Ectodermal cell (in vitro differentiated cells): ENCODE data around the gene USP14.

Experiments
- H3K27ac ChIP-seq: 2 replicates; pipeline ENCODE4 v1.7.0; 2013; ENCODE audit warnings: mild to moderate bottlenecking, low read depth, low read length; ENCODE audit not compliant: insufficient read depth, poor library complexity, severe bottlenecking
- H3K27me3 ChIP-seq: 2 replicates; pipeline ENCODE4 v1.7.0; 2013; ENCODE audit warnings: mild to moderate bottlenecking, low read length; ENCODE audit not compliant: insufficient read depth, control insufficient read depth, poor library complexity, severe bottlenecking
- H3K36me3 ChIP-seq: one replicate; pipeline ENCODE4 v1.7.0; 2013; ENCODE audit warnings: low read length; ENCODE audit not compliant: control insufficient read depth, insufficient read depth
- H3K4me1 ChIP-seq: one replicate; pipeline ENCODE4 v1.7.0; 2013; ENCODE audit warnings: low read length; ENCODE audit not compliant: control insufficient read depth, insufficient read depth
- H3K4me3 ChIP-seq: 2 replicates; pipeline ENCODE4 v1.7.0; 2013; ENCODE audit warnings: low read depth, low read length, control low read depth; ENCODE audit not compliant: insufficient read depth
- H3K9me3 ChIP-seq: 2 replicates; pipeline ENCODE4 v1.7.0; 2013; ENCODE audit warnings: mild to moderate bottlenecking, low read length, moderate library complexity; ENCODE audit not compliant: control insufficient read depth
- WGBS, 2 experiments: methylation state at CpG; one replicate each; pipeline ENCODE4 v1.1.7; 2013; ENCODE audit warnings: missing lambda C conversion rate in 2 of 2; 5-methylcytosine and 5-hydroxymethylcytosine counted together

The USP14 gene

GRCh38 chr18:255171-255570, 96.8 kb downstream of the USP14 start:
- Histone ChIP-seq H3K4me3 (no peak overlapping the region), H3K4me1 (no peaks in the 10 kb centered on the region), H3K27ac (no peak overlapping the region), H3K27me3 (no peaks in the 10 kb centered on the region), H3K9me3 (no peaks in the 10 kb centered on the region), H3K36me3 (peaks cover 57% of the 10 kb centered on the region)
- WGBS, 2 experiments = 96 to 97% methylated on average over 4 of the region's 4 CpGs

GRCh38 chr18:260547-260946, 102.2 kb downstream of the USP14 start:
- WGBS, 2 experiments = 83 to 100% methylated on average over 1 of the region's 2 CpGs
- H3K27me3 ChIP-seq = no peaks in the 10 kb centered on the region
- no peaks in the 10 kb centered on the region for H3K9me3 ChIP-seq
- peaks cover 38% of the 10 kb centered on the region for H3K36me3 ChIP-seq
- no peak overlapping the region for H3K27ac ChIP-seq
- H3K4me1 ChIP-seq = no peaks in the 10 kb centered on the region
- H3K4me3 ChIP-seq = no peak overlapping the region

GRCh38 chr18:261398-262073, 103.2 kb downstream of the USP14 start:
- Histone ChIP-seq H3K4me3 (no peak overlapping the region), H3K27ac (no peak overlapping the region), H3K27me3 (no peaks in the 10 kb centered on the region), H3K36me3 (peaks cover 30% of the 10 kb centered on the region), H3K4me1 (peaks cover 4% of the 10 kb centered on the region), H3K9me3 (no peaks in the 10 kb centered on the region)
- 96 to 100% methylated on average over 2 of the region's 2 CpGs for WGBS, 2 experiments
